ENCODE results near the gene AIFM1. TPM values are rescaled to one million over a fixed set of nuclear protein-coding genes. Genes with fewer than 3 reads are reported as not detected.

The AIFM1 gene
- polyA plus RNA-seq, 1 experiment: 39.3 TPM

- ChIA-PET CTCF (interaction anchor here (1.7 kb wide), 1 partner anchor 105 kb away, joined by 7 read pairs; no protein-coding TSS in a partner anchor), POLR2A (interaction anchor here (1.3 kb wide), 1 partner anchor 44 kb away, joined by 3 read pairs; no protein-coding TSS in a partner anchor)
- no peak for DNase-seq (ENCODE audit: low read depth, low spot score)
- H3K9me3 ChIP-seq (ENCODE audit: control insufficient read depth, insufficient read depth, low read length): no peaks in the 10 kb centered on the region
- TF ChIP-seq CTCF (IDR thresholded peaks at IDR 0.05; ENCODE audit: low read depth, low read length): no peak
- H3K27me3 ChIP-seq (ENCODE audit: control insufficient read depth, insufficient read depth, low read length): no peaks in the 10 kb centered on the region
- peak overlapping the region; percentile 78 for H3K4me3 ChIP-seq (ENCODE audit: low read depth, low read length)
- peak overlapping the region; percentile 82 for H3K27ac ChIP-seq (ENCODE audit: low read depth, low read length)
Measured at GRCh38 chrX:130165181-130165702, 399 bp downstream of the AIFM1 start.

DNA sequence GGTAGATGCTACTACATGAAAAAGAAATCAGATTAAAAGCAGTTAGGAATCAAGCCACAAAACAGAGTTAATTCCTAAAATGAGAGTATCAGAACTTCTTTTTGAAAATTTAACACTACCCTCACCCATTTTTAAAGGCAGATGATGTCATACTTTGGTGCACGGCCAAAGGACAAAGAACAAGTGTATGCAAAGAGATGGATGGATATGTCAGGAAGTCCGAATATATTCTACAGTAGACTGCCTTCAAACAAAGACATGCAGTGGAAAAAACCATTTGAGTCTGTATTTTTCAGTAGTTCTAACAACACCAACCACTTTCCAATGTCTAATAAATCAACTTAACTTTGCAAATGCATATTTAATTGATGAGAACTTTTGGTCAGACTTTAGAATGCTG lies 2.2 kb downstream of the AIFM1 start:
- ChIA-PET POLR2A (no interaction called here), CTCF (no interaction called here)
- no peak for DNase-seq (ENCODE audit: low read depth, low spot score)
- Histone ChIP-seq H3K9me3 (ENCODE audit: control insufficient read depth, insufficient read depth, low read length) (no peaks in the 10 kb centered on the region), H3K27me3 (ENCODE audit: control insufficient read depth, insufficient read depth, low read length) (no peaks in the 10 kb centered on the region), H3K27ac (ENCODE audit: low read depth, low read length) (no peak overlapping the region), H3K4me3 (ENCODE audit: low read depth, low read length) (no peak overlapping the region)
- no peak for TF ChIP-seq CTCF (IDR thresholded peaks at IDR 0.05; ENCODE audit: low read depth, low read length)

DNA sequence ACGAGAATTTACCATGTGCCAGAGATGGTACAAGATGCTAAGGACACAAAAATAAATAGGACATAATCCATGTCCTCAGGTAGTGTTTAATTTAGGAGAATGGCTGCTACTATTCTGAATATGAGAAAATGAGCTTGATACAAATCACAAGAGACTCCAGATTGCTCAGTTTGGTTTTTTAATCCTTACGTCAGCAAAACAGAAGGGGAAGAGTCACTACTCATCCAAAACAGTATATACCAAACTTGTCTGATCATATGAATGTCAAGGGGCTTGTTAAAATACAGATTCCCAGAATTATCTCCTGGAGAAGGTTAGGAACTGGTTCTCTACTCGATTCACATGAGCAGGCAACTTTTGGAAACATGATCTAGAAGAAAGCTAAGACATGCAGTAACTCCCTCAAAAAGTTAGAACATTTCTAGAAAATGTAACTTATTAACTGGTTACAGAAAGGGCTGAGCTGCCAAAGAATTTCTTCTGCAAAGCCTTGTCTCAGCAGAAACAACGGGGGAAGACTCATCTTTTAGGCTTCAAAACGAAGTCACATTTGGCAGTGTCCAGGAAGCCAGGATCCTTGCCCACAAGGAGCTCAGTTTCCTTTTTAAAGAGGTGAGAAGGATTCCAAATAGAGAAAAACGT lies 3.4 kb downstream of the AIFM1 start:
- DNase-seq (ENCODE audit: low read depth, low spot score): no peak
- no peak for TF ChIP-seq CTCF (IDR thresholded peaks at IDR 0.05; ENCODE audit: low read depth, low read length)
- ChIA-PET CTCF (no interaction called here), POLR2A (no interaction called here)
- H3K4me3 ChIP-seq (ENCODE audit: low read depth, low read length): no peak overlapping the region
- no peak overlapping the region for H3K27ac ChIP-seq (ENCODE audit: low read depth, low read length)
- H3K27me3 ChIP-seq (ENCODE audit: control insufficient read depth, insufficient read depth, low read length): no peaks in the 10 kb centered on the region
- no peaks in the 10 kb centered on the region for H3K9me3 ChIP-seq (ENCODE audit: control insufficient read depth, insufficient read depth, low read length)

- ChIA-PET CTCF (no interaction called here), POLR2A (interaction anchor here (0.7 kb wide), 1 partner anchor 73 kb away, joined by 3 read pairs; no protein-coding TSS in a partner anchor)
- Histone ChIP-seq H3K4me3 (ENCODE audit: low read depth, low read length) (no peak overlapping the region), H3K27me3 (ENCODE audit: control insufficient read depth, insufficient read depth, low read length) (no peaks in the 10 kb centered on the region), H3K27ac (ENCODE audit: low read depth, low read length) (no peak overlapping the region), H3K9me3 (ENCODE audit: control insufficient read depth, insufficient read depth, low read length) (no peaks in the 10 kb centered on the region)
- TF ChIP-seq CTCF (IDR thresholded peaks at IDR 0.05; ENCODE audit: low read depth, low read length): no peak
- DNase-seq (ENCODE audit: low read depth, low spot score): no peak
Measured at GRCh38 chrX:130159776-130160175, 5.9 kb downstream of the AIFM1 start.

DNA sequence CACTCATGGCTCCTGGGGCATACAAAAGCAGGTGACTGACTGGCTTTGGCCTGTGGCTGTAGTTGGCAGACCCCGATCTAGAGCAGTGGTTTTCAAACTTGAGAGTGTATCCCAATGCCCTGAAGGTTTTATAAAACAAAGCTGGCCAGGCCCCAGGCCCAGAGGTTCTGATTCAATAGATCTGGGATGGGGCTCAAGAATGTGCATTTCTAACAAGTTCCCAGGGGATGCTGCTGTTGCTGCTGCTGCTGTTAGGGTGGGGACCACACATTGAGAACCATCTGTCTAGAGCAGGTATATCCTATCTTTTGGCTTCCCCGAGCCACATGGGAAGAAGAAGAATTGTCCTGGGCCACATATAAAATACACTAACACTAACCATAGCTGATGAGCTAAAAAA lies 7.3 kb downstream of the AIFM1 start:
- H3K27me3 ChIP-seq (ENCODE audit: control insufficient read depth, insufficient read depth, low read length): no peaks in the 10 kb centered on the region
- H3K9me3 ChIP-seq (ENCODE audit: control insufficient read depth, insufficient read depth, low read length): no peaks in the 10 kb centered on the region
- H3K4me3 ChIP-seq (ENCODE audit: low read depth, low read length): no peak overlapping the region
- DNase-seq (ENCODE audit: low read depth, low spot score): no peak
- no peak overlapping the region for H3K27ac ChIP-seq (ENCODE audit: low read depth, low read length)
- CTCF ChIA-PET: no interaction called here
- TF ChIP-seq CTCF (IDR thresholded peaks at IDR 0.05; ENCODE audit: low read depth, low read length): no peak
- POLR2A ChIA-PET: no interaction called here

Data from AG04450 (cell line).